ENCODE results near the gene AGK.
A peak's percentile ranks its signal among the peaks of the same experiment; 100 is the strongest.

AGK gene

GRCh38 chr7:141585592-141586510 lies 34.6 kb downstream of the AGK start:
- DNase-seq (ENCODE audit: low read depth), result peak; percentile 98

- DNase-seq (ENCODE audit: low read depth), result peak; percentile 59
Measured at GRCh38 chr7:141586878-141587277, 35.7 kb downstream of the AGK start.

DNA sequence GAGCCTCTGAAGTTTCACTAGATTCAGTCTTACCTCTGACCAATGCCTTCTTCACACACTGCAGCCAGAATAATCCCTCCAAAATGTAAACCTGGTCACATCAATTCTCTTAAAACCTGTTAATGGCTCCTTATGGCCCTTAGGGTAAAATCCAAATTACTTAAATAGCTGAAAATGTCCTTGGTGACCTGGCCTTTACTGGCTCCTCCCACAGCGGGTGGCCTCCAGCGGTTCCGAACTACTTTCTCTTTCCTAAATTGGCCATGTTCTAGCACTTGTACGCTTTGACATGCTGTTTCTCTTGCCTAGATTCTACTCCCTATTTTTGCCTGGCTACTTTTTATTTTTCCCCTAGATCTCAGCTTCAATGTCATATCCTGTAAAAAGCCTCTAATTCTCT lies 36.1 kb downstream of the AGK start:
- DNase-seq (ENCODE audit: low read depth), result no peak

GRCh38 chr7:141588912-141589311 lies 37.7 kb downstream of the AGK start:
- DNase-seq (ENCODE audit: low read depth), result no peak

- DNase-seq (ENCODE audit: low read depth), result no peak
Measured at GRCh38 chr7:141590071-141590470, 38.9 kb downstream of the AGK start.

DNA sequence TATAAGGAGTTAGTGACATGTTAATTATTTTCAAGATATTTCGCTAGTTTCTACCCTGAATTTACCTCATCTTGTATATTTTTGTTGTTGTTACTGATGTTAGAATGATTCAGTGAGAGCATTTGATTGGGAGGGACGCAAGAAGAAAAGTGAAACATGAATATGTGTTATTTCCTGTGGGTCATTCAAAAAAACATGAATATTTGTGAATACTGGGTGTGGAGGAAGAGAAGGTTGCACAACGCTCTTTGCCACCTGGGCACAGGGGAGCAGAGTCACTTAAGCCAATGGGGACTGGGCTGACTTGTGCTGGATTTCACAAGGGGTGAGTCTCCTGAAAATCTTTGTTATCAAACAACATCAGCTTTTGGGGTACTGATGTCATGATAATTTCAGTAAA lies 39.5 kb downstream of the AGK start:
- peak; percentile 76 for DNase-seq (ENCODE audit: low read depth)

DNA sequence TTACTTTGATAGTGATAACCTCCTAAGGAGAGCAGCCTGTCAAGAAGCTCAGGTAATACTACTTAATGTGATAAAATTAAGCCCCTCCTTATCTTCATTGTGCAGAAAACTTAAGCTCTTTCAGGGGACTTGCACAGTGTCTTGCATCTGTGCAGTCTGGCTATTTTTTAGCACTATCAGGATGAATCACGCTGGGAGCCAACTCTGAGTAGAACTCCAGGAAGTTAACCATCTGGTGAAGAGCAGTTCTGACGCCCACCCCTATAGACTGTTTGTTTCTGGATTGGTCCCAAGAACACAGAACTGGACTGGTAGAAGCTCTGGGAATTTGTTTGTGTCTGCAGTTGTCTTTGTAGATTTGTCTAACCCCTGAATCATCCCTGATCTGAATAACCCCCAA lies 41.9 kb downstream of the AGK start:
- DNase-seq (ENCODE audit: low read depth), result peak; percentile 94

GRCh38 chr7:141597966-141598365 lies 46.8 kb downstream of the AGK start:
- DNase-seq (ENCODE audit: low read depth), result no peak

GRCh38 chr7:141598408-141598807 lies 47.2 kb downstream of the AGK start:
- DNase-seq (ENCODE audit: low read depth), result no peak

- no peak for DNase-seq (ENCODE audit: low read depth)
Measured at GRCh38 chr7:141600168-141601006, 49.2 kb downstream of the AGK start.

GRCh38 chr7:141609576-141609975 lies 58.4 kb downstream of the AGK start:
- no peak for DNase-seq (ENCODE audit: low read depth)

DNA sequence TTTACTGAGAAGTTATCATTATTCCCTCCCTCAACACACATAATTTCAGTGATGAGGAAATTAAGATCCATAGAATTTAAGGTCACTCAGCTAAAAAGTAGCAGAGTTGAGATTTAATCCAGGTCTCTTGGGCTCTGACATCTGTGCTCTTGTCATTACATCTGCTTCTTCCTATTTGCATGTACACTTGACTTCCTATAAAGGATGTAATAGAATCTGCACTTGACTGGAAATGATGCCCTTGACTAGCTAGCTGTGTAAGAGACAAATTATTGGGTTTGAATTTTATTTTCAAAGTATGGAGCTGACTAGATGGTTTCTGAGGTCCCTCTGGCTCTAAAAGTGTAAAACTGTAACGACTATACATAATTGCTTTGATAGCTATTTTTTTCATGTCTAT lies 59.5 kb downstream of the AGK start:
- no peak for DNase-seq (ENCODE audit: low read depth)

DNA sequence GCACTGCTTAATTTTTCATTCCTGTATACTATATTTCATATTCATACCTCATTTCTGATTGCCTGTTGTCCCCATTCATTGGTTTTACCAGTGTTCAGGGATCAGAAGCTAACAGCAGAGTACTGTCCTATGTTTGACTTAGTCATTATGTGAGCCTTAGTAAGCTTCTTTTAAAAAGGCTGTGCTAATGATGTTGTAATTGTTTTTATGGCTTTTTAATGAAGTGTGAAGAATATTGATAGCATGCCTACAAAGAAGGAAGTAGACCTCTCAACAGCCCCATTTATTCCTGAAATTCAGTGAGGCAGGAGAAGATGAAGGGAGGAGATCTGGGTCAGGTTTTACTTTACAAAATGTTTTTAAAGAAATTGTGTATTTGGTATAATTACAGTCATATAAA lies 61.7 kb downstream of the AGK start:
- no peak for DNase-seq (ENCODE audit: low read depth)

- DNase-seq (ENCODE audit: low read depth), result peak; percentile 13
Measured at GRCh38 chr7:141617280-141617679, 66.1 kb downstream of the AGK start.

DNA sequence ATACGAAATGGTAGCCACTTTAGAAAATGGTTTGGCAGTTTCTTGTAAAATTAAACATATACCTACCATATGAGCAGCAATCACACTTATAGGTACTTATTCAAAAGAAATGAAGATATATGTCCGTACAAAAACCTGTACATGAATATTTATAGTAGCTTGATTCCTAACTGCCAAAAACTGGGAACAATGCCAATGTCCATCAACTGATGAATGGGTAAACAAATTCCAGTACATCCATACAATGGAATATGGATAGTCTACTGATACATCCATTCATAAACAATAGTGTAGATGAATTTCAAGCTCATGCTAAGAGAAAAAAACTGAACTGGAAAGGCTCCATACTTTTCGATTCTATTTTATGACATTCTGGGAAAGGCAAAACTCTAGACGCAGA lies 68.5 kb downstream of the AGK start:
- DNase-seq (ENCODE audit: low read depth), result no peak

- DNase-seq (ENCODE audit: low read depth), result no peak
Measured at GRCh38 chr7:141624763-141625162, 73.6 kb downstream of the AGK start.

GRCh38 chr7:141630621-141631020 lies 79.4 kb downstream of the AGK start:
- DNase-seq (ENCODE audit: low read depth), result no peak

GRCh38 chr7:141631525-141631924 lies 80.3 kb downstream of the AGK start:
- no peak for DNase-seq (ENCODE audit: low read depth)

DNA sequence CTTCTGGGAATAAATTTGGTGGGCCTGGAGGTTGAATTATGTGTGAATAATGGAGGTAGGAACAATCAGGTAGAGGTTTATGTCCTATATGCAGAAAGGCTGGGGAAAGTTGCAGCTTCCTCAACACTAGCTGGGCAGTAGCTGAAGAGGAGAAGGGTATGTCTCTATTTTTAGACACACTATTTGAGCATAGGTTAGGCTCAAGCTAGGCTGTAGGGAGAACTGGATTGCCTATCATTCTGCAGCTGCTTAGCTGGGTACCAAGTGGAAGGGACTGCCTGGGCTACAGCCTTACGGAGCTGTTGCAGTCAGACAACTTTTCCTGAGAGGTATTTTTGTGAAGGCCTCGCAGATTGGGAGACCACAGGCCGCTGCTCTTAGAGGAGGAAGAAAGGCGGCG lies 82.9 kb downstream of the AGK start:
- DNase-seq (ENCODE audit: low read depth), result no peak

- DNase-seq (ENCODE audit: low read depth), result no peak
Measured at GRCh38 chr7:141636053-141636452, 84.8 kb downstream of the AGK start.

GRCh38 chr7:141640239-141640840 lies 89.1 kb downstream of the AGK start:
- no peak for DNase-seq (ENCODE audit: low read depth)

GRCh38 chr7:141641876-141642275 lies 90.7 kb downstream of the AGK start:
- no peak for DNase-seq (ENCODE audit: low read depth)

GRCh38 chr7:141645188-141645587 lies 94.0 kb downstream of the AGK start:
- no peak for DNase-seq (ENCODE audit: low read depth)

Measured in iris pigment epithelial cell (primary cell).